GM12865 (cell line): ENCODE data around the gene JARID2.

Experiments
- DNase-seq: peaks from one replicate; pipeline ENCODE4 v3.0.0; 2010; ENCODE audit warnings: low read depth
- H3K4me3 ChIP-seq: 2 replicates; pipeline ENCODE4 v1.5.1; 2011; ENCODE audit warnings: mild to moderate bottlenecking, low read depth, low read length, control low read depth
- TF ChIP-seq, protein P1 (sequence below): IDR thresholded peaks from 2 replicates; pipeline ENCODE4 v1.5.1; 2011; ENCODE audit warnings: low read length, control low read depth, low read depth, inconsistent platforms; ENCODE audit not compliant: insufficient read depth; ENCODE audit errors: missing control alignments

The JARID2 gene

DNA sequence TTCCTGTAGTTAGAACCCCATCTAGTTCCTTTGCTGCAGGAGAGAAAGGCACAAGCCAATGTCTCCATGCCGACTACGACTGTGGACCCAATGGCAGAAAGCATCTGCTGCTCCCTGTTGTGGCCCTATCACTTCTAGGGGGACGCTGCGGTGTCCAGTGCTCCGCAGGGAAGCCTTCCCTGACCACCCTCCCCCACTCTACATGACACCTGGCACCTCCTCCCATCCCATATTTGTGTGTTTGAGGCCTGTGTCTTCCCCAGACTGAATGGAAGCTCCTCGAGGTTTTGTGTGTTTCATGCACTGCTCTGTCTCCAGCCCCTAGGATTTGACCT, 257.4 kb downstream of the JARID2 start:
- DNase-seq = no peak
- TF ChIP-seq, protein P1, sequence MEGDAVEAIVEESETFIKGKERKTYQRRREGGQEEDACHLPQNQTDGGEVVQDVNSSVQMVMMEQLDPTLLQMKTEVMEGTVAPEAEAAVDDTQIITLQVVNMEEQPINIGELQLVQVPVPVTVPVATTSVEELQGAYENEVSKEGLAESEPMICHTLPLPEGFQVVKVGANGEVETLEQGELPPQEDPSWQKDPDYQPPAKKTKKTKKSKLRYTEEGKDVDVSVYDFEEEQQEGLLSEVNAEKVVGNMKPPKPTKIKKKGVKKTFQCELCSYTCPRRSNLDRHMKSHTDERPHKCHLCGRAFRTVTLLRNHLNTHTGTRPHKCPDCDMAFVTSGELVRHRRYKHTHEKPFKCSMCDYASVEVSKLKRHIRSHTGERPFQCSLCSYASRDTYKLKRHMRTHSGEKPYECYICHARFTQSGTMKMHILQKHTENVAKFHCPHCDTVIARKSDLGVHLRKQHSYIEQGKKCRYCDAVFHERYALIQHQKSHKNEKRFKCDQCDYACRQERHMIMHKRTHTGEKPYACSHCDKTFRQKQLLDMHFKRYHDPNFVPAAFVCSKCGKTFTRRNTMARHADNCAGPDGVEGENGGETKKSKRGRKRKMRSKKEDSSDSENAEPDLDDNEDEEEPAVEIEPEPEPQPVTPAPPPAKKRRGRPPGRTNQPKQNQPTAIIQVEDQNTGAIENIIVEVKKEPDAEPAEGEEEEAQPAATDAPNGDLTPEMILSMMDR = no peak
- no peak overlapping the region for H3K4me3 ChIP-seq

DNA sequence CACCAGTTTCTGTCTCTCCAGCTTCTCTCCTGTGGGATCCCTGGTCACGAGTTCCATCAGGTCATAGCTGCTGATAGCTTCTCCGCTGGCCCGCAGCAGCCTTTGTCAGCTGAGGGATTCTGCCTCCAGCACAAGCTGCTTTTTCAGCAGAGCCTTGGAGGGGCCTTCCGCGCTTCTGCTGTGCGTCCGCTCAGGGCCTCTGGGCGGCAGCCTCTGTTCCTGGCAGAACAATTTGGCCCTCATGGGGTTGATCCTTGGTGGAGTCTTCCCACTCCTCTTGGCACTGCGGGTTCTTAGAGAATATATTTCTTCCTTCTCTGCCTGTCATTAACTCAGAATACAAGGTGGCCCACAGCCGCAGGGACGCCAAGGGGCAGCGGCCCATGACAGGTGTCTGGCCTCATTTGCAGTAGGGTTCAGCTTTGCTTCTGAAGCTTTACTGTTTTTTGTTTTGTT, 258.2 kb downstream of the JARID2 start:
- TF ChIP-seq, protein P1 = no peak
- DNase-seq = no peak
- H3K4me3 ChIP-seq = no peak overlapping the region

DNA sequence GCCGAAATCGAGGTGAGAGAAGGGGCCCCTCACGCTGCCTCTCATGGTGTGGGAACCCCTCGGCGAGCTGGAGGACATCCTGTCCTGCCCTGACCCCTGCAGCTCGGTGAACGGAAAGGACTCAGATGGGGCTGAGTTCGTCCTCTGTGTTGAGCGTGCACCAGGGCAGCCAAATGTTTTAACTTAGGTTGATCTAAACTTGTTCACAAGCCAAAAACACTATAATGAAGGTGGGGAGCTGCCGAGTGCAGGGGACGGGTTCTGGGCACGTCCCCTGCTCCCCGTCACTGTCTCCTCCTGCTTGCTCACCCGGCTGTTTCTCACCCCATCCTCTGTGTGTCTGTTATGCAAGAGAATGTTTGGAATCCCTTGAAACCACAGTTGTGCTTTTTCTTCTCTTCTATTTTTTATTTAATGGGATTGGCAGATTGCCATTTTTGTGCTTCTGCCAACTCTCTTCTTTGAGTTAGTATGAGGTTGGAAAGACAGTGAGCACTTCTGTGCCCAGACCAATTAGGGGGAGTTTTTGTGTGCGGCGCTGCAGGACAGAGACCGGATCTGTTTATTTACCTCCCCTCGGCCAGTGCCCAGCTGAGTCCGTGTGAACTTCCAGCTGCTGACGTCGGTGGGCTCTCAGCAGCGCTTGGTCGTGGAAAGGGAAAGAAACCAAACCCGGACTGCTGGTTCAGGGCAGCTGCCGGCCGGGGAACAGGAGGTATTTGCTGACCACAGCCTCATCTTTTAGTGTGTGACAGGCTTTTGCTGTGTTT, 258.9 kb downstream of the JARID2 start:
- no peak overlapping the region for H3K4me3 ChIP-seq
- DNase-seq = no peak
- TF ChIP-seq, protein P1 = no peak

GRCh38 chr6:15505463-15505918, 259.6 kb downstream of the JARID2 start:
- no peak overlapping the region for H3K4me3 ChIP-seq
- TF ChIP-seq, protein P1 = no peak
- no peak for DNase-seq

- TF ChIP-seq, protein P1 = no peak
- no peak overlapping the region for H3K4me3 ChIP-seq
- no peak for DNase-seq
Measured at GRCh38 chr6:15506066-15506465, 260.2 kb downstream of the JARID2 start.

DNA sequence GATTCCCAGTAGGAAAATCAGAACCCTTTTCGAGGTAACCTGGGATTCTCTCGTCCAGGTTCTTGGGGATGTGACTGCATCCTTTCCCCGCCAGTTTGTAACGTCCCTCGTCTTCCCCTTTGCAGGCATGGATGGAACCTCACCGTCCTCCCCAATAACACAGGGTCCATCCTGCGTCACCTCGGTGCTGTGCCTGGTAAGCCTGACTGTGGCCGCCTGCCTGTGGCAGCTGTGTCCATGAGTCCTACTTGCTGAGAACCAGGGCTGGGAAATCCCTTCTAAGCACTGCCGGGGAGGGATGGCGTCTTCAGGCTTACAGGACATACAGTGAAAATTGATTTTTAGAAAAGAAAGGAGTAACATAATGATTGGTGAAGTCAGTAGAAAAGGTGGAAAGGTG, 261.4 kb downstream of the JARID2 start:
- TF ChIP-seq, protein P1 = no peak
- H3K4me3 ChIP-seq = no peak overlapping the region

GRCh38 chr6:15507746-15508145, 261.9 kb downstream of the JARID2 start:
- no peak for DNase-seq
- TF ChIP-seq, protein P1 = no peak
- no peak overlapping the region for H3K4me3 ChIP-seq

More for the DNA sequence above, 261.4 kb downstream of the JARID2 start:
- no peak for DNase-seq
